ENCODE results near the gene PSMD1.

Gene PSMD1

GRCh38 chr2:231033147-231034132 is 23.2 kb upstream of the PSMD1 start:
- no peak overlapping the region for H3K4me3 ChIP-seq (ENCODE audit: low read depth, low read length)
- TF ChIP-seq MYC (IDR thresholded peaks at IDR 0.05; ENCODE audit: low read depth, low read length) = no peak
- no peak for DNase-seq (ENCODE audit: low read depth)

GRCh38 chr2:231034291-231034882 is 22.3 kb upstream of the PSMD1 start:
- TF ChIP-seq MAX (IDR thresholded peaks at IDR 0.05; ENCODE audit: low read depth, low read length) (no peak), MYC (IDR thresholded peaks at IDR 0.05; ENCODE audit: low read depth, low read length) (no peak)
- DNase-seq (ENCODE audit: low read depth) = no peak
- H3K4me3 ChIP-seq (ENCODE audit: low read depth, low read length) = no peak overlapping the region

GRCh38 chr2:231036131-231036530 is 20.5 kb upstream of the PSMD1 start:
- no peak for TF ChIP-seq MYC (IDR thresholded peaks at IDR 0.05; ENCODE audit: low read depth, low read length)
- TF ChIP-seq POLR2A (IDR thresholded peaks at IDR 0.05; ENCODE audit: extremely low read depth, insufficient read length) = no peak
- TF ChIP-seq MAX (IDR thresholded peaks at IDR 0.05; ENCODE audit: low read depth, low read length) = no peak
- no peak for TF ChIP-seq CTCF (IDR thresholded peaks at IDR 0.05; ENCODE audit: low read depth, low read length)
- H3K4me3 ChIP-seq (ENCODE audit: low read depth, low read length) = no peak overlapping the region
- DNase-seq (ENCODE audit: low read depth) = no peak

- TF ChIP-seq CTCF (IDR thresholded peaks at IDR 0.05; ENCODE audit: low read depth, low read length) (no peak), MYC (IDR thresholded peaks at IDR 0.05; ENCODE audit: low read depth, low read length) (no peak), POLR2A (IDR thresholded peaks at IDR 0.05; ENCODE audit: extremely low read depth, insufficient read length) (no peak), MAX (IDR thresholded peaks at IDR 0.05; ENCODE audit: low read depth, low read length) (no peak)
- no peak for DNase-seq (ENCODE audit: low read depth)
- no peak overlapping the region for H3K4me3 ChIP-seq (ENCODE audit: low read depth, low read length)
Observed at GRCh38 chr2:231036578-231037106, 20.0 kb upstream of the PSMD1 start.

- no peak for TF ChIP-seq POLR2A (IDR thresholded peaks at IDR 0.05; ENCODE audit: extremely low read depth, insufficient read length)
- TF ChIP-seq MYC (IDR thresholded peaks at IDR 0.05; ENCODE audit: low read depth, low read length) = no peak
- TF ChIP-seq MAX (IDR thresholded peaks at IDR 0.05; ENCODE audit: low read depth, low read length) = no peak
- TF ChIP-seq CTCF (IDR thresholded peaks at IDR 0.05; ENCODE audit: low read depth, low read length) = no peak
- peak; percentile 47 for DNase-seq (ENCODE audit: low read depth)
- H3K4me3 ChIP-seq (ENCODE audit: low read depth, low read length) = no peak within 1 kb of the TSS
Observed at GRCh38 chr2:231037202-231037730, 19.4 kb upstream of the PSMD1 start, which contains the start of gene C2orf72. C2orf72 (plus strand) TSS chr2:231037523; CDS start chr2:231037566, 43 bp downstream.

GRCh38 chr2:231037731-231038482 is 18.8 kb upstream of the PSMD1 start:
- peak; percentile 40 for DNase-seq (ENCODE audit: low read depth)
- no peak overlapping the region for H3K4me3 ChIP-seq (ENCODE audit: low read depth, low read length)

More at GRCh38 chr2:231037731-231038482, 18.8 kb upstream of the PSMD1 start:
- no peak for TF ChIP-seq POLR2A (IDR thresholded peaks at IDR 0.05; ENCODE audit: extremely low read depth, insufficient read length)
- TF ChIP-seq CTCF (IDR thresholded peaks at IDR 0.05; ENCODE audit: low read depth, low read length) = no peak
- TF ChIP-seq MAX (IDR thresholded peaks at IDR 0.05; ENCODE audit: low read depth, low read length) = no peak
- TF ChIP-seq MYC (IDR thresholded peaks at IDR 0.05; ENCODE audit: low read depth, low read length) = no peak

Measured in NB4 (cell line).